Epidermal melanocyte (primary cell): ENCODE data around the gene DDX1.
"Not testable (repeated sequence)": the region's sequence is repeated elsewhere in the genome, so short reads cannot be mapped to it uniquely, and the experiment has no call there.

Experiments
- DNase-seq: peaks from one replicate; pipeline ENCODE4 v3.0.0; 2011; ENCODE audit warnings: low spot score; ENCODE audit not compliant: insufficient read length

Gene DDX1

DNA sequence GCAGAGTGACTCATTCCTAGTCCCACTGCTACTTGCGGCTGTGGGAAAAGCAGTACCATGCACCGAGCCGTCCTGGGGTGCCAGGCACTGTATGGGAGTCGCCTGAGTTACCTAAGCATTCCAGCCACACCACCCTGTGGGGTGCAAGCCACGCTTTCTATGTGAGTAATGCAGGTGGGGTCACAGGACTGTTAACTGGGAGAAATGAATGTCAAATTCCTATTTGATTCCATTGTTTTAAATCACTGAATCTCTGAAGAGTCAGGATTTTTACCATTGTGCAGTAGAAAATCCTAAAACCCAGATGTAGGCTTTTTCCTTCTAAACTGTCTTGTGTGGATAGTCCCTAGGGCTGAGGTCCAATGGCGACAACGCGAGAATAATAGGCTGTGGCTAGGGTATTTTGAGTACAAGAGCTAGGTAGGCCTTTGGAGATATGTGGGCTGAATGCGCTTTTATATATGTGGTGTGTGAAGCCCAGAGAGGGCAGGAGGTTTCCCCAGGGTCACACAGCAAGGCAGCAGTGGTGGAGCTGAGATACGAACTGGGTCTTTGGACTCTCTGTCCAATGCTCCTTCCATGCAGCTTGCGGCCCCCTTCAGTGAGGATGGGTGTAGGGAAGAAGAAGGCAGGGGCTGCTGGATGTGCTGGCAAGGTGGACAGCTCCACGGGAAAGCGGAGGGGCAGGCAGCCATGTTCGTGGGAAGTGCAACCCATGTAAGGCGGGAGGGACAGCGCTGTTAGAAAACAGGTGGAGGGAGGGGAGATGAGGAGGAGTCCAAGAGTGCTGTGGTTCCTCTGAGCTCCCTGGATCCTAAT, 83.2 kb downstream of the DDX1 start:
- DNase-seq, result no peak

DNA sequence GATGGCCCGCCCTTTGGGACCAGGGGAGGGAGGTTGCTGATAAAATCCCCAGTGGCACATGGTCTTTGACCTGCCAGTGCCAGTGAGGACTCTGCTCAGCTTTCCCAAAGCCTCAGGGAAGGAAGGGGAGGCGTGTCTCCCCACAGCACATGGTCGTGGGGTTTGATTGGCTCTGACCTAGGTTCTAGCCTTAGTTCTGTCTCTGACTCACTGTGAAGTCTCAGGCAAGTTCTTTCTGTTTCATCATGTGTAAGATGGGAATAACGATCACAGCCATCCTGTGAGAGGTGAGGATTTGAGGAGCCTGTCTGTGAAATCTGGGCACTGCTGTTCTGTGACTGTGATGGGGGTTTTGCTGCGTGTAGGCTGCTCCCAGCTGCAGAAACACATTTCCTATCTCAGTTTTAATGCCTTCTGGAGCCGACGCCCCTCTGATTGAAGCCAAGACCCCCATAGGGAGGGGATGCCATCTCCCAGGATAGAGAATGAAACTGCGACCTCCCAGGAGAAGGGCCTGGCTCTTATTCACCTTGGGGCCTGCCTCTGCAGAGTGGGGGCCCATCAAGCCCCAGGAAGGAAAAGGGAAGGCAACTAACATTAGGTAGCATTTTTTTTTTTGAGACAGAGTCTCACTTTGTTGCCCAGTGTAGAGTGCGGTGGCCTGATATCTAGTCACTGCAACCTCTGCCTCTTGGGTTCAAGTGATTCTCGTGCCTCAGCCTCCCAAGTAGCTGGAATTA, 84.0 kb downstream of the DDX1 start:
- DNase-seq, result no peak

DNA sequence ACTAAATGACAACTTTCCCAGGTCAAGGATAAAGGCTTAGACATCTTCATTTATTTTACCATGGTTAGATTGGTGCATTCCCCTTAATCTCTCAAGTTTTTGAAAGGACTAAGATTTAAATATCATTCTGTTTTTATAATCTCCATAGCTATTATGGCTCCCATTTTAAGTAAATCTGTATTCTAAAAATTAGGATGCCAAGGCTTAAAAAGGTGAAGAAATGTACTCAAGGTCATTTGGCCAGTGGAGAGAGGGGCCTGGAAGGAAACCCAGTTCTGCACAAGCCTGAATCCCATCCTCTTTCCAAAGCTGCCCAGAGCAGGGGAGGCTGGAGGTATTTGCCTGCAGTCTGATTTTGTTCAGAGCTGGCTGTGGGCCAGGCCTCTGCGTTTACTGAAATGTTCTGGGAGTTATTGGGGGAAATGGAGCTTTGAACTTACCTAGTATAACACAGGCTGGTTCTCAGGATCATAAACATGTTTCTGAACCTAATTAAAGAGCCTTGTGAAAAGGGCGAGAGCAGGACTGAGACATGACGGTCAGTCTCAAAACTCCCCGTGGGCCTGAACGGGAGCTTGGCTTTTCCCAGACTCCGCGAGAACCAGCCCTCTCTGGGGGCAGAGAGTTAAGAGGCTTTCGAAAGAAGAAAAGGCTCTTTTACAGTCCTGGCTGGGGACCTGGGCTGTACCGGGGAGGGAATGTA, 85.6 kb downstream of the DDX1 start:
- no peak for DNase-seq

DNA sequence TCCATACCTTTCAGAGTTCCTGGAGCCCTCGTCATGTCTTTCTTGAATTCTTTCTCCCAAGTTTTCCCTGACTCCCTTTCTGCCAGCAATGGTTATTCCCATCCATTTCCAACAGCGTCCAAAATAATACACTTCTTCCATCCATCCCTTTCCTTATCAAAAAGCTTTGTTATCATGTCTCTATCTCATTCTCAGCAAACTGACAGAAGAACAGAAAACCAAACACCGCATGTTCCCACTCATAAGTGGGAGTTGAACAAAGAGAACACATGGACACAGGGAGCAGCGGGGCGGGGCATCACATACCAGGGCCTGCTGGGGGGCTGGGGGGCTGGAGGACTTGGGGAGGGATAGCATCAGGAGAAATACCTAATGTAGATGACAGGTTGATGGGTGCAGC, 86.7 kb downstream of the DDX1 start:
- no peak for DNase-seq

DNA sequence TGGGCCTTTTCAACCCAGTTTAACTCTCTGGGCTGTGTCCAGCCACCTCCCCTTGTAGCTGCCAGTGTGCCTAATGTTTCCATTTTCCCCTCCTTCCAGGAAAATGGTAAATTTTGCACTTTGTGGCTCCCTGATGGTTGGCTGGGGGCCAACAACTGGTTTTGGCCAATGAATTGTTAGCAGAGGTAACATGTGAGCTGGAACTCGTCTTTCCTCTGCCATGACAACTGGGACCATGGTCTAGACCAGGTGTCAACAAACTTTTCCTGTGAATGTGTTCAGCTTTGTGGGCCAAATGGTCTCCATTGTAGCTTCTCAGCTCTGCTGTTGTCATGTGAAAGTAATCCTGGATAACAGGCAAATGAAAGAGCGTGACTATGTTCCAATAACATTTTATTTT, 87.2 kb downstream of the DDX1 start:
- DNase-seq, result no peak

DNA sequence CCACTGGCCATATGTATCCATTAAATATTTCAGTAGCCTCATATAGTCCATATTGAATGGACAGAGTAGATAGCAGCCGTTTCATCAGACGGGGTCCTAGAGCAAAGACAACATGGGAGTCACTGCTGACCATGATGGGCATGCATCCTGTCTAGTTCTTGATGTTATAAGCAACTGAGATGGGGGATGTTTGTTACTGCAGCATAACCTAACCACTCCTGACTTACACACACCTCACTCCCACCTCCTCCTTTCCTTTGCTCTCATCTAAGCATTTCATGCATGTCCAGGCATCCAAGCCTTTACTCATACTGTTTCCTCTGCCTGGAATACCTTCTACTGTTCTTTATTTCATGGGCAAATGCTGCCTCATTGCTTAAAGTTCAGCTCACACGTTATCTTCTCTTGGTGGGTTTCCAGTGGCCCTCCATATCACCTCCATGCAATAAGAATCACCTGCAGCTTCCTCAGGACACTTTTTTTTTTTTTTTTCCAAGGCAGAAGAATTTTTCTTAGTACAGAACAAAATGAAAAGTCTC, 87.8 kb downstream of the DDX1 start:
- DNase-seq, result no peak

DNA sequence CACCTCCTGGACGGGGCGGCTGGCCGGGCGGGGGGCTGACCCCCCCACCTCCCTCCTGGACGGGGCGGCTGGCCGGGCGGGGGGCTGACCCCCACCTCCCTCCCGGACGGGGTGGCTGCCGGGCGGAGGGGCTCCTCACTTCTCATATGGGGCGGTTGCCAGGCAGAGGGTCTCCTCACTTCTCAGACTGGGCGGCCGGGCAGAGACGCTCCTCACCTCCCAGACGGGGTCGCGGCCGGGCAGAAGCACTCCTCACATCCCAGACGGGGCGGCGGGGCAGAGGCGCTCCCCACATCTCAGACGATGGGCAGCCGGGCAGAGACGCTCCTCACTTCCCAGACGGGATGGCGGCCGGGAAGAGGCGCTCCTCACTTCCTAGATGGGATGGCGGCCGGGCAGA, 88.5 kb downstream of the DDX1 start:
- not testable (repeated sequence) for DNase-seq
